ENCODE measurements around the gene RAB11FIP4. TPM values are rescaled to one million over a fixed set of nuclear protein-coding genes. Genes with fewer than 3 reads are reported as not detected.

Gene RAB11FIP4
- total RNA-seq, 3 donors from 2014 or later, result 1.9 to 18.7 (median 11.8) TPM

DNA sequence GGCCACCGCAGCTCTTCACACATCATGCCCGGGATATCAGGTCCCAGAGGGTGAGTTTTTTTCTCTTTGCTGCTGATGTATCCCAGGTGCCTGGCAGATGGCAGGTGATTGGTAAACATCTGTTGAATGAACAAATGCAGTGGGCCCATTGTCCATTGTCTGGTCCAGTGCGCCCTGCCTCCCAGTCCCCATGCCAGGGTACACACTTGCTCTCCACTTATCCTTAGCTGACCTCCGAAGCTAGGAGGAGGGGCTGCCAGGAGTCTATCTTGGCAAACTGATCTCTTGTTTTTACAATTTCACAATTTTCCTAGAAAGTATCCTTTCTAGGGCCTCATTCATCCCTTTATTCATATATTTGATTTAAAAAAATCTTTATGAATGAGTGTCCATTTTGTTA, 196.0 kb downstream of the RAB11FIP4 start:
- no peak for DNase-seq (ENCODE audit: low spot score in 2 of 2)
- intact Hi-C loops (cut with DNase I; ENCODE audit: low total_unique reads), result no loop called here
- Histone ChIP-seq H3K9me3 (no peaks in the 10 kb centered on the region), H3K27me3 (no peaks in the 10 kb centered on the region), H3K4me1 (no peaks in the 10 kb centered on the region), H3K27ac (peak overlapping the region in 1 of 2 donors; percentile 6), H3K4me3 (no peak overlapping the region), H3K36me3 (no peaks in the 10 kb centered on the region)
- TF ChIP-seq POLR2AphosphoS5 (IDR thresholded peaks at IDR 0.05) (no peak), CTCF (IDR thresholded peaks at IDR 0.05) (no peak), POLR2A (IDR thresholded peaks at IDR 0.05) (no peak)

Other genes starting within 250 kb of the RAB11FIP4 start
- under 1 TPM in 1 of 3 donors, not detected in 2; 0.96 TPM for gene OMG, start 94.4 kb upstream of the RAB11FIP4 start, total RNA-seq
- gene EVI2B, start 77.6 kb upstream of the RAB11FIP4 start, total RNA-seq, result 10 to 100 TPM in 2 of 3 donors, 1 to 10 TPM in 1; 5.9 to 38.1 (median 10.2) TPM
- gene EVI2A, start 70.1 kb upstream of the RAB11FIP4 start, total RNA-seq, result 10 to 100 TPM in 1 of 3 donors, 1 to 10 TPM in 2; 4.3 to 34.2 (median 8.8) TPM

Data from breast epithelium (tissue), 4 donors.